H1 (cell line): ENCODE data around the gene TNFAIP2. TPM values are rescaled to one million over a fixed set of nuclear protein-coding genes. Genes with fewer than 3 reads are reported as not detected.

Experiments used
- EP300 ChIP-seq, 2 experiments: IDR thresholded peaks; 1 replicate in 1 of 2; 2 replicates in 1 of 2; pipeline ENCODE4 v1.6.1; 2011 to 2012; ENCODE audit warnings: low read depth in 2 of 2, low read length in 2 of 2, mild to moderate bottlenecking in 2 of 2, borderline replicate concordance in 1 of 2, inconsistent platforms in 1 of 2, moderate library complexity in 1 of 2
- FOSL1 ChIP-seq: IDR thresholded peaks from 2 replicates; pipeline ENCODE4 v1.6.1; 2011; ENCODE audit warnings: mild to moderate bottlenecking, low read depth, low read length, moderate library complexity; ENCODE audit not compliant: insufficient read depth
- GABPA ChIP-seq: IDR thresholded peaks from 2 replicates; pipeline ENCODE4 v1.6.1; 2011; ENCODE audit warnings: mild to moderate bottlenecking, low read length, moderate library complexity, borderline replicate concordance; ENCODE audit not compliant: insufficient read depth
- GTF2F1 ChIP-seq: IDR thresholded peaks from 2 replicates; pipeline ENCODE4 v1.6.1; 2012; ENCODE audit warnings: low read depth, low read length, improper control_type of control experiment, borderline replicate concordance
- HDAC2 ChIP-seq, 2 experiments: fragments of 300-600 bp in 1 of 2; sonication (generic) in 1 of 2; IDR thresholded peaks; 2 replicates each; pipeline ENCODE4 v1.6.1; 2011 to 2012; ENCODE audit warnings: low read depth in 2 of 2, low read length in 2 of 2, mild to moderate bottlenecking in 2 of 2, moderate library complexity in 2 of 2, borderline replicate concordance in 1 of 2, inconsistent platforms in 1 of 2
- NRF1 ChIP-seq: IDR thresholded peaks from 2 replicates; pipeline ENCODE4 v1.6.1; 2011; ENCODE audit warnings: mild to moderate bottlenecking, low read depth, low read length, improper control_type of control experiment
- POLR2AphosphoS5 ChIP-seq: IDR thresholded peaks from 2 replicates; pipeline ENCODE4 v1.6.1; 2011; ENCODE audit warnings: low read depth, low read length
- SAP30 ChIP-seq: fragments of 300-600 bp; sonication (generic); IDR thresholded peaks from 2 replicates; pipeline ENCODE4 v1.7.1; 2012; ENCODE audit warnings: low read length, moderate library complexity, mild to moderate bottlenecking, inconsistent platforms; ENCODE audit not compliant: insufficient read depth, insufficient replicate concordance
- polyA plus RNA-seq, 7 experiments: library from polyadenylated mRNA; depleted of rRNA in 3 of 7; stranded (reverse) in 5 of 7; unstranded in 2 of 7; fragments of >200 nt in 5 of 7; fragments of 200-250 nt in 2 of 7; gene quantifications; 1 replicate in 5 of 7; 2 replicates in 1 of 7; 4 replicates in 1 of 7; pipeline versions ENCODE4 v1.2.1 to v1.2.3, GENCODE V29; 2011 to 2013; ENCODE audit warnings: missing spikeins in 2 of 7, mixed read lengths in 2 of 7
- total RNA-seq: library from RNA; stranded (reverse); fragmentation: NEBNext Ultra II Directional; extraction: Animal tissue kit (Norgen Biotek cat#: 25700); gene quantifications from 2 replicates; pipeline ENCODE4 v1.2.1, GENCODE V29; 2021
- TF ChIP-seq, protein P1 (sequence below): fragments of 300-600 bp; sonication (generic); IDR thresholded peaks from 2 replicates; pipeline ENCODE4 v1.7.1; 2012; ENCODE audit warnings: low read length, moderate library complexity, mild to moderate bottlenecking, inconsistent platforms; ENCODE audit not compliant: insufficient replicate concordance

TNFAIP2 gene
- total and polyA plus RNA-seq, 2 of the 8 experiments (the other 6 are each of a cell fraction or from before 2014, with no cell fraction given), result 28.3 to 34.5 TPM

GRCh38 chr14:103094406-103095209 lies 28.7 kb upstream of the TNFAIP2 start, which contains the start of gene EXOC3L4 (continued):
- TF ChIP-seq, protein P1, sequence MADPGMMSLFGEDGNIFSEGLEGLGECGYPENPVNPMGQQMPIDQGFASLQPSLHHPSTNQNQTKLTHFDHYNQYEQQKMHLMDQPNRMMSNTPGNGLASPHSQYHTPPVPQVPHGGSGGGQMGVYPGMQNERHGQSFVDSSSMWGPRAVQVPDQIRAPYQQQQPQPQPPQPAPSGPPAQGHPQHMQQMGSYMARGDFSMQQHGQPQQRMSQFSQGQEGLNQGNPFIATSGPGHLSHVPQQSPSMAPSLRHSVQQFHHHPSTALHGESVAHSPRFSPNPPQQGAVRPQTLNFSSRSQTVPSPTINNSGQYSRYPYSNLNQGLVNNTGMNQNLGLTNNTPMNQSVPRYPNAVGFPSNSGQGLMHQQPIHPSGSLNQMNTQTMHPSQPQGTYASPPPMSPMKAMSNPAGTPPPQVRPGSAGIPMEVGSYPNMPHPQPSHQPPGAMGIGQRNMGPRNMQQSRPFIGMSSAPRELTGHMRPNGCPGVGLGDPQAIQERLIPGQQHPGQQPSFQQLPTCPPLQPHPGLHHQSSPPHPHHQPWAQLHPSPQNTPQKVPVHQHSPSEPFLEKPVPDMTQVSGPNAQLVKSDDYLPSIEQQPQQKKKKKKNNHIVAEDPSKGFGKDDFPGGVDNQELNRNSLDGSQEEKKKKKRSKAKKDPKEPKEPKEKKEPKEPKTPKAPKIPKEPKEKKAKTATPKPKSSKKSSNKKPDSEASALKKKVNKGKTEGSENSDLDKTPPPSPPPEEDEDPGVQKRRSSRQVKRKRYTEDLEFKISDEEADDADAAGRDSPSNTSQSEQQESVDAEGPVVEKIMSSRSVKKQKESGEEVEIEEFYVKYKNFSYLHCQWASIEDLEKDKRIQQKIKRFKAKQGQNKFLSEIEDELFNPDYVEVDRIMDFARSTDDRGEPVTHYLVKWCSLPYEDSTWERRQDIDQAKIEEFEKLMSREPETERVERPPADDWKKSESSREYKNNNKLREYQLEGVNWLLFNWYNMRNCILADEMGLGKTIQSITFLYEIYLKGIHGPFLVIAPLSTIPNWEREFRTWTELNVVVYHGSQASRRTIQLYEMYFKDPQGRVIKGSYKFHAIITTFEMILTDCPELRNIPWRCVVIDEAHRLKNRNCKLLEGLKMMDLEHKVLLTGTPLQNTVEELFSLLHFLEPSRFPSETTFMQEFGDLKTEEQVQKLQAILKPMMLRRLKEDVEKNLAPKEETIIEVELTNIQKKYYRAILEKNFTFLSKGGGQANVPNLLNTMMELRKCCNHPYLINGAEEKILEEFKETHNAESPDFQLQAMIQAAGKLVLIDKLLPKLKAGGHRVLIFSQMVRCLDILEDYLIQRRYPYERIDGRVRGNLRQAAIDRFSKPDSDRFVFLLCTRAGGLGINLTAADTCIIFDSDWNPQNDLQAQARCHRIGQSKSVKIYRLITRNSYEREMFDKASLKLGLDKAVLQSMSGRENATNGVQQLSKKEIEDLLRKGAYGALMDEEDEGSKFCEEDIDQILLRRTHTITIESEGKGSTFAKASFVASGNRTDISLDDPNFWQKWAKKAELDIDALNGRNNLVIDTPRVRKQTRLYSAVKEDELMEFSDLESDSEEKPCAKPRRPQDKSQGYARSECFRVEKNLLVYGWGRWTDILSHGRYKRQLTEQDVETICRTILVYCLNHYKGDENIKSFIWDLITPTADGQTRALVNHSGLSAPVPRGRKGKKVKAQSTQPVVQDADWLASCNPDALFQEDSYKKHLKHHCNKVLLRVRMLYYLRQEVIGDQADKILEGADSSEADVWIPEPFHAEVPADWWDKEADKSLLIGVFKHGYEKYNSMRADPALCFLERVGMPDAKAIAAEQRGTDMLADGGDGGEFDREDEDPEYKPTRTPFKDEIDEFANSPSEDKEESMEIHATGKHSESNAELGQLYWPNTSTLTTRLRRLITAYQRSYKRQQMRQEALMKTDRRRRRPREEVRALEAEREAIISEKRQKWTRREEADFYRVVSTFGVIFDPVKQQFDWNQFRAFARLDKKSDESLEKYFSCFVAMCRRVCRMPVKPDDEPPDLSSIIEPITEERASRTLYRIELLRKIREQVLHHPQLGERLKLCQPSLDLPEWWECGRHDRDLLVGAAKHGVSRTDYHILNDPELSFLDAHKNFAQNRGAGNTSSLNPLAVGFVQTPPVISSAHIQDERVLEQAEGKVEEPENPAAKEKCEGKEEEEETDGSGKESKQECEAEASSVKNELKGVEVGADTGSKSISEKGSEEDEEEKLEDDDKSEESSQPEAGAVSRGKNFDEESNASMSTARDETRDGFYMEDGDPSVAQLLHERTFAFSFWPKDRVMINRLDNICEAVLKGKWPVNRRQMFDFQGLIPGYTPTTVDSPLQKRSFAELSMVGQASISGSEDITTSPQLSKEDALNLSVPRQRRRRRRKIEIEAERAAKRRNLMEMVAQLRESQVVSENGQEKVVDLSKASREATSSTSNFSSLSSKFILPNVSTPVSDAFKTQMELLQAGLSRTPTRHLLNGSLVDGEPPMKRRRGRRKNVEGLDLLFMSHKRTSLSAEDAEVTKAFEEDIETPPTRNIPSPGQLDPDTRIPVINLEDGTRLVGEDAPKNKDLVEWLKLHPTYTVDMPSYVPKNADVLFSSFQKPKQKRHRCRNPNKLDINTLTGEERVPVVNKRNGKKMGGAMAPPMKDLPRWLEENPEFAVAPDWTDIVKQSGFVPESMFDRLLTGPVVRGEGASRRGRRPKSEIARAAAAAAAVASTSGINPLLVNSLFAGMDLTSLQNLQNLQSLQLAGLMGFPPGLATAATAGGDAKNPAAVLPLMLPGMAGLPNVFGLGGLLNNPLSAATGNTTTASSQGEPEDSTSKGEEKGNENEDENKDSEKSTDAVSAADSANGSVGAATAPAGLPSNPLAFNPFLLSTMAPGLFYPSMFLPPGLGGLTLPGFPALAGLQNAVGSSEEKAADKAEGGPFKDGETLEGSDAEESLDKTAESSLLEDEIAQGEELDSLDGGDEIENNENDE, result no peak
- TF ChIP-seq SAP30 (no peak), HDAC2 (IDR thresholded peaks at IDR 0.05; ENCODE audit: borderline replicate concordance in 1 of 2, low read depth in 2 of 2, low read length in 2 of 2) (no peak), FOSL1 (no peak), GTF2F1 (no peak), EP300 (IDR thresholded peaks at IDR 0.05; ENCODE audit: borderline replicate concordance in 1 of 2, low read depth in 2 of 2, low read length in 2 of 2) (no peak), GABPA (no peak), NRF1 (no peak), POLR2AphosphoS5 (no peak)
